HEK293 (cell line): Measurements from ENCODE around the gene PFN3.
A peak's percentile ranks its signal among the peaks of the same experiment; 100 is the strongest.

Experiments
- KLF17 ChIP-seq: fragments of 450-650 bp; formaldehyde crosslinking; IDR thresholded peaks from 2 replicates; pipeline ENCODE4 v1.5.1; 2016; ENCODE audit warnings: missing biosample characterization, missing genetic modification characterization
- MZF1 ChIP-seq: fragments of 450-650 bp; formaldehyde crosslinking; IDR thresholded peaks from 2 replicates; pipeline ENCODE4 v1.5.1; 2017; ENCODE audit warnings: missing biosample characterization, missing genetic modification characterization, borderline replicate concordance
- SCRT1 ChIP-seq: fragments of 450-650 bp; formaldehyde crosslinking; IDR thresholded peaks from 2 replicates; pipeline ENCODE4 v1.5.1; 2016; ENCODE audit warnings: missing biosample characterization, missing genetic modification characterization, borderline replicate concordance
- SP3 ChIP-seq: fragments of 450-650 bp; formaldehyde crosslinking; IDR thresholded peaks from 2 replicates; pipeline ENCODE4 v1.5.1; 2016; ENCODE audit warnings: missing biosample characterization, missing genetic modification characterization
- TRIM28 ChIP-seq: IDR thresholded peaks from 2 replicates; pipeline ENCODE4 v1.6.1; 2011; ENCODE audit warnings: low read length, control low read depth, borderline replicate concordance
- TSHZ1 ChIP-seq: fragments of 450-650 bp; formaldehyde crosslinking; IDR thresholded peaks from 2 replicates; pipeline ENCODE4 v1.5.1; 2016; ENCODE audit warnings: missing biosample characterization, missing genetic modification characterization, borderline replicate concordance
- YY1 ChIP-seq: fragments of 450-650 bp; formaldehyde crosslinking; IDR thresholded peaks from 2 replicates; pipeline ENCODE4 v1.5.1; 2018; ENCODE audit warnings: missing biosample characterization, missing genetic modification characterization
- ZBTB10 ChIP-seq: fragments of 450-650 bp; formaldehyde crosslinking; IDR thresholded peaks from 2 replicates; pipeline ENCODE4 v1.5.1; 2016; ENCODE audit warnings: missing biosample characterization, missing genetic modification characterization
- ZBTB20 ChIP-seq: fragments of 450-650 bp; formaldehyde crosslinking; IDR thresholded peaks from 2 replicates; pipeline ENCODE4 v1.5.1; 2016; ENCODE audit warnings: missing biosample characterization, missing genetic modification characterization
- ZBTB44 ChIP-seq: fragments of 450-650 bp; IDR thresholded peaks from 2 replicates; pipeline ENCODE4 v1.5.1; 2018; ENCODE audit warnings: missing biosample characterization, mild to moderate bottlenecking, missing genetic modification characterization
- ZBTB6 ChIP-seq: fragments of 450-650 bp; formaldehyde crosslinking; IDR thresholded peaks from 2 replicates; pipeline ENCODE4 v1.5.1; 2017; ENCODE audit warnings: missing biosample characterization, missing genetic modification characterization
- ZFHX2 ChIP-seq: fragments of 450-650 bp; formaldehyde crosslinking; conservative IDR thresholded peaks from 2 replicates; pipeline ENCODE4 v1.5.1; 2016; ENCODE audit warnings: missing biosample characterization, missing genetic modification characterization
- ZNF140 ChIP-seq: fragments of 450-650 bp; formaldehyde crosslinking; IDR thresholded peaks from 2 replicates; pipeline ENCODE4 v1.5.1; 2016; ENCODE audit warnings: missing biosample characterization, missing genetic modification characterization
- ZNF18 ChIP-seq: fragments of 450-650 bp; formaldehyde crosslinking; IDR thresholded peaks from 2 replicates; pipeline ENCODE4 v1.5.1; 2016; ENCODE audit warnings: missing biosample characterization, missing genetic modification characterization
- ZNF302 ChIP-seq: fragments of 450-650 bp; formaldehyde crosslinking; IDR thresholded peaks from 2 replicates; pipeline ENCODE4 v1.5.1; 2016; ENCODE audit warnings: missing biosample characterization, missing genetic modification characterization, low read depth
- ZNF335 ChIP-seq: fragments of 450-650 bp; formaldehyde crosslinking; conservative IDR thresholded peaks from 2 replicates; pipeline ENCODE4 v1.5.1; 2016; ENCODE audit warnings: missing biosample characterization, missing genetic modification characterization
- ZNF473 ChIP-seq: fragments of 450-650 bp; formaldehyde crosslinking; IDR thresholded peaks from 2 replicates; pipeline ENCODE4 v1.5.1; 2017; ENCODE audit warnings: missing biosample characterization, missing genetic modification characterization
- ZNF580 ChIP-seq: fragments of 450-650 bp; formaldehyde crosslinking; IDR thresholded peaks from 2 replicates; pipeline ENCODE4 v1.5.1; 2016; ENCODE audit warnings: missing biosample characterization, missing genetic modification characterization
- ZNF585B ChIP-seq: fragments of 450-650 bp; formaldehyde crosslinking; IDR thresholded peaks from 2 replicates; pipeline ENCODE4 v1.5.1; 2016; ENCODE audit warnings: missing biosample characterization, missing genetic modification characterization
- ZNF629 ChIP-seq: fragments of 450-650 bp; formaldehyde crosslinking; IDR thresholded peaks from 2 replicates; pipeline ENCODE4 v1.5.1; 2017; ENCODE audit warnings: missing biosample characterization, missing genetic modification characterization
- ZNF701 ChIP-seq: fragments of 450-650 bp; formaldehyde crosslinking; IDR thresholded peaks from 2 replicates; pipeline ENCODE4 v1.5.1; 2016; ENCODE audit warnings: missing biosample characterization, missing genetic modification characterization
- ZNF768 ChIP-seq: fragments of 450-650 bp; formaldehyde crosslinking; IDR thresholded peaks from 2 replicates; pipeline ENCODE4 v1.5.1; 2018; ENCODE audit warnings: missing biosample characterization, mild to moderate bottlenecking, missing genetic modification characterization
- ZNF791 ChIP-seq: fragments of 450-650 bp; formaldehyde crosslinking; IDR thresholded peaks from 2 replicates; pipeline ENCODE4 v1.5.1; 2016; ENCODE audit warnings: missing biosample characterization, missing genetic modification characterization
- ZSCAN16 ChIP-seq: fragments of 450-650 bp; formaldehyde crosslinking; IDR thresholded peaks from 2 replicates; pipeline ENCODE4 v1.5.1; 2016; ENCODE audit warnings: missing biosample characterization, missing genetic modification characterization
- ZXDB ChIP-seq: fragments of 450-650 bp; formaldehyde crosslinking; IDR thresholded peaks from 2 replicates; pipeline ENCODE4 v1.5.1; 2016; ENCODE audit warnings: missing biosample characterization, missing genetic modification characterization

The PFN3 gene

GRCh38 chr5:177402271-177403043, 2.0 kb upstream of the PFN3 start (continued):
- no peak for TF ChIP-seq TSHZ1 (tag by site-specific recombination)
- no peak for TF ChIP-seq ZNF791
- peak; percentile 30; the same call in 1 of the 2 replicates for TF ChIP-seq ZSCAN16 (tag by site-specific recombination)
- no peak for TF ChIP-seq SCRT1 (tag by site-specific recombination)
- TF ChIP-seq ZBTB20 (tag by site-specific recombination), result peak; percentile 100
- TF ChIP-seq ZFHX2 (tag by site-specific recombination), result peak; percentile 54
- TF ChIP-seq ZNF140 (tag by site-specific recombination), result no peak
- peak; percentile 95 for TF ChIP-seq ZXDB (tag by site-specific recombination)
- TF ChIP-seq ZNF335 (tag by site-specific recombination), result peak; percentile 42
- peak; percentile 53 for TF ChIP-seq ZNF629 (tag by site-specific recombination)
- TF ChIP-seq ZBTB44 (tag by site-specific recombination), result 0 out of 2 replicates have a peak, but pooled peaks have one; percentile 18
- no peak for TF ChIP-seq ZNF585B
- TF ChIP-seq ZNF701 (tag by site-specific recombination), result no peak
- peak; percentile 58; the same call in 1 of the 2 replicates for TF ChIP-seq ZBTB10 (tag by site-specific recombination)
- TF ChIP-seq YY1, result 0 out of 2 replicates have a peak, but pooled peaks have one; percentile 20
- TF ChIP-seq TRIM28, result 0 out of 2 replicates have a peak, but pooled peaks have one; percentile 42
- no peak for TF ChIP-seq ZNF768 (tag by site-specific recombination)
- 0 out of 2 replicates have a peak, but pooled peaks have one; percentile 13 for TF ChIP-seq MZF1 (tag by site-specific recombination)
- no peak for TF ChIP-seq ZNF302 (tag by site-specific recombination)
- no peak for TF ChIP-seq ZNF473
- peak; percentile 39; the same call in 1 of the 2 replicates for TF ChIP-seq KLF17
- peak; percentile 79 for TF ChIP-seq SP3 (tag by site-specific recombination)
- 0 out of 2 replicates have a peak, but pooled peaks have one; percentile 1 for TF ChIP-seq ZNF580
- TF ChIP-seq ZNF18 (tag by site-specific recombination), result peak; percentile 89
- TF ChIP-seq ZBTB6 (tag by site-specific recombination), result peak; percentile 57
